HG03135 (cell line): ENCODE data around the gene IQCK.

Experiments
- ATAC-seq: cut with Tn5 transposase; IDR thresholded peaks from one replicate; pipeline ENCODE4 v1.9.1; 2021; ENCODE audit warnings: mild to moderate bottlenecking, moderate library complexity; ENCODE audit not compliant: unreplicated experiment

The IQCK gene

GRCh38 chr16:19907161-19907992 lies 189.3 kb downstream of the IQCK start:
- no peak for ATAC-seq
